ENCODE data around the gene GLO1. TPM values are rescaled to one million over a fixed set of nuclear protein-coding genes. Genes with fewer than 3 reads are reported as not detected.

The GLO1 gene
- total and polyA plus RNA-seq, 5 donors from 2014 or later, result 22.1 to 100 (median 84.0) TPM

GRCh38 chr6:38640216-38640909 lies 62.6 kb downstream of the GLO1 start:
- ATAC-seq (ENCODE audit: low read depth in 2 of 2), result peak in 1 of 2 donors; percentile 0
- peaks cover 23 to 59% (median 48%) of the 10 kb centered on the region in 4 donors for H3K4me1 Mint-ChIP-seq
- no peaks in the 10 kb centered on the region for H3K9me3 ChIP-seq (ENCODE audit: control insufficient read depth in 2 of 2, low read length in 2 of 2)
- H3K4me3 Mint-ChIP-seq, result peak overlapping the region; percentile 86 to 97 (median 92)
- no peaks in the 10 kb centered on the region for H3K36me3 ChIP-seq (ENCODE audit: control insufficient read depth, insufficient read depth, low read length)
- no peak for DNase-seq
- H3K9me3 Mint-ChIP-seq, result no peaks in the 10 kb centered on the region
- no peaks in the 10 kb centered on the region for H3K36me3 Mint-ChIP-seq
- no peaks in the 10 kb centered on the region for H3K27me3 Mint-ChIP-seq
- peak overlapping the region; percentile 88 for H3K4me3 ChIP-seq (ENCODE audit: low read depth, low read length)
- peaks cover 26% of the 10 kb centered on the region for H3K4me1 ChIP-seq (ENCODE audit: control insufficient read depth, insufficient read depth, low read length, poor library complexity, severe bottlenecking)
- H3K27ac Mint-ChIP-seq, result peak overlapping the region; percentile 80 to 98 (median 93)
- H3K27ac ChIP-seq (ENCODE audit: insufficient read depth, low read length, poor library complexity, severe bottlenecking), result peak overlapping the region; percentile 97
- H3K27me3 ChIP-seq (ENCODE audit: control insufficient read depth, insufficient read depth, low read length), result no peaks in the 10 kb centered on the region

GRCh38 chr6:38639498-38640215 lies 63.3 kb downstream of the GLO1 start, which contains the start of gene BTBD9:
TSS of gene BTBD9 (minus strand) at chr6:38639929.
- no peaks in the 10 kb centered on the region for H3K27me3 ChIP-seq (ENCODE audit: control insufficient read depth, insufficient read depth, low read length)
- peak within 1 kb of the TSS; percentile 97 for H3K27ac ChIP-seq (ENCODE audit: insufficient read depth, low read length, poor library complexity, severe bottlenecking)
- Mint-ChIP-seq H3K4me1 (peaks cover 24 to 61% (median 51%) of the 10 kb centered on the region in 4 donors), H3K27me3 (no peaks in the 10 kb centered on the region), H3K27ac (peak within 1 kb of the TSS; percentile 89 to 98 (median 93)), H3K4me3 (peak within 1 kb of the TSS; percentile 86 to 97 (median 92)), H3K9me3 (no peaks in the 10 kb centered on the region), H3K36me3 (no peaks in the 10 kb centered on the region)
- peak; percentile 80 to 93 (median 90) for DNase-seq
- H3K4me3 ChIP-seq (ENCODE audit: low read depth, low read length), result peak within 1 kb of the TSS; percentile 88
- no peaks in the 10 kb centered on the region for H3K9me3 ChIP-seq (ENCODE audit: control insufficient read depth in 2 of 2, low read length in 2 of 2)
- peaks cover 33% of the 10 kb centered on the region for H3K4me1 ChIP-seq (ENCODE audit: control insufficient read depth, insufficient read depth, low read length, poor library complexity, severe bottlenecking)
- H3K36me3 ChIP-seq (ENCODE audit: control insufficient read depth, insufficient read depth, low read length), result no peaks in the 10 kb centered on the region
- ATAC-seq (ENCODE audit: low read depth in 2 of 2), result peak; percentile 88

GRCh38 chr6:38638941-38639497 lies 63.9 kb downstream of the GLO1 start:
- H3K27ac Mint-ChIP-seq, result peak overlapping the region; percentile 89 to 98 (median 93)
- DNase-seq (peak; percentile 43 to 73 (median 72)), ATAC-seq (ENCODE audit: low read depth in 2 of 2) (peak; percentile 63 to 67)
- no peaks in the 10 kb centered on the region for H3K9me3 Mint-ChIP-seq
- peak overlapping the region; percentile 97 for H3K27ac ChIP-seq (ENCODE audit: insufficient read depth, low read length, poor library complexity, severe bottlenecking)
- no peaks in the 10 kb centered on the region for H3K9me3 ChIP-seq (ENCODE audit: control insufficient read depth in 2 of 2, low read length in 2 of 2)
- H3K4me3 ChIP-seq (ENCODE audit: low read depth, low read length), result peak overlapping the region; percentile 80
- H3K4me1 Mint-ChIP-seq, result peaks cover 30 to 67% (median 56%) of the 10 kb centered on the region in 4 donors
- H3K4me1 ChIP-seq (ENCODE audit: control insufficient read depth, insufficient read depth, low read length, poor library complexity, severe bottlenecking), result peaks cover 36% of the 10 kb centered on the region
- no peaks in the 10 kb centered on the region for H3K36me3 Mint-ChIP-seq
- H3K27me3 Mint-ChIP-seq, result no peaks in the 10 kb centered on the region
- no peaks in the 10 kb centered on the region for H3K36me3 ChIP-seq (ENCODE audit: control insufficient read depth, insufficient read depth, low read length)
- H3K27me3 ChIP-seq (ENCODE audit: control insufficient read depth, insufficient read depth, low read length), result no peaks in the 10 kb centered on the region
- H3K4me3 Mint-ChIP-seq, result peak overlapping the region; percentile 86 to 96 (median 92)

- Mint-ChIP-seq H3K27ac (peak overlapping the region in 2 of 3 donors; percentile 42 to 93), H3K9me3 (no peaks in the 10 kb centered on the region), H3K4me1 (peaks cover 34 to 75% (median 64%) of the 10 kb centered on the region in 4 donors), H3K4me3 (peak overlapping the region in 2 of 4 donors; percentile 86 to 96), H3K27me3 (no peaks in the 10 kb centered on the region), H3K36me3 (no peaks in the 10 kb centered on the region)
- no peak for DNase-seq
- Histone ChIP-seq H3K4me3 (ENCODE audit: low read depth, low read length) (peak overlapping the region; percentile 80), H3K4me1 (ENCODE audit: control insufficient read depth, insufficient read depth, low read length, poor library complexity, severe bottlenecking) (peaks cover 36% of the 10 kb centered on the region), H3K27me3 (ENCODE audit: control insufficient read depth, insufficient read depth, low read length) (no peaks in the 10 kb centered on the region), H3K36me3 (ENCODE audit: control insufficient read depth, insufficient read depth, low read length) (no peaks in the 10 kb centered on the region), H3K9me3 (ENCODE audit: control insufficient read depth in 2 of 2, low read length in 2 of 2) (no peaks in the 10 kb centered on the region), H3K27ac (ENCODE audit: insufficient read depth, low read length, poor library complexity, severe bottlenecking) (peak overlapping the region; percentile 97)
- no peak for ATAC-seq (ENCODE audit: low read depth in 2 of 2)
Observed at GRCh38 chr6:38637756-38638155, 65.2 kb downstream of the GLO1 start.

DNA sequence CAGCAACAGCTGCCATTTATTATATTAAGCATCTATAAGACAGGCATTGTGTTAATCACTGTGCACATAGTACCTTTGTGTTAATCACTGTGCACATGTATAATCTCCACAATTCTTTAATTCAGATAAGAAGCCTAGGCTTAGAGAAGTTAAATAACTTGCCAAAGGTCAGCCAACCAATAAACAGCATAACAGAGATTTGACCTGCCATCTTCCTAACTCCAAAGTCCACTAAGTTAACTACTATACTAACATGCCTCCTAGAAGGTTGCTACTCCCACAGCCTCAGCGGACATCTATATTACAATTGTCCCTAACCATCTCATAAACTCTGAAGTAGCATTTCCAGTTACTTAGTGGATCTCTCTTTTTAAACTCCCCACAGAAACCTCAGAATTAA lies 66.9 kb downstream of the GLO1 start:
- no peaks in the 10 kb centered on the region for H3K36me3 Mint-ChIP-seq

DNA sequence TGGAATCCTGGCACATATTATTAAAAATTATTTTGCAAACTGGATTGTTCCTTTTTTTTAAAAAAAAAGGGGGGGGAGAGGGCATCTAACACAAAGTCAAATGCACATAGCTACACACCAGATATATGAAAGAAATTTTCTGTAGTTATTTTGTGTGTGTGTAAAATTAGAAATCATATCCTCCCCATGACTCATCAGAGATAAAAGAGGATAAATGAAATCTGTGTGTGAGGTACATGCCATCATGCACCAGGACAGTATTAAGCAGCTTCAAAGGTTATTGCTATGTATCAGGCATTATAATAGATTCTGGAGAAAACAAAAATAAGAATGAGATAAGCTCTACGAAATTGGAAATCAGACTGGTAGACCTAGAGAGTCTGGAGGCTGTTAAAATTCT lies 68.4 kb downstream of the GLO1 start:
- H3K9me3 ChIP-seq (ENCODE audit: control insufficient read depth in 2 of 2, low read length in 2 of 2), result no peaks in the 10 kb centered on the region
- H3K27ac ChIP-seq (ENCODE audit: insufficient read depth, low read length, poor library complexity, severe bottlenecking), result no peak overlapping the region
- ATAC-seq (ENCODE audit: low read depth in 2 of 2), result no peak
- Mint-ChIP-seq H3K36me3 (no peaks in the 10 kb centered on the region), H3K4me3 (no peak overlapping the region), H3K27ac (no peak overlapping the region), H3K27me3 (no peaks in the 10 kb centered on the region), H3K4me1 (peaks cover 39 to 60% (median 53%) of the 10 kb centered on the region in 4 donors), H3K9me3 (peaks cover 0 to 1% (median 0%) of the 10 kb centered on the region in 7 donors)
- H3K4me1 ChIP-seq (ENCODE audit: control insufficient read depth, insufficient read depth, low read length, poor library complexity, severe bottlenecking), result peaks cover 23% of the 10 kb centered on the region
- no peak for DNase-seq
- H3K4me3 ChIP-seq (ENCODE audit: low read depth, low read length), result no peak overlapping the region
- H3K36me3 ChIP-seq (ENCODE audit: control insufficient read depth, insufficient read depth, low read length), result no peaks in the 10 kb centered on the region
- no peaks in the 10 kb centered on the region for H3K27me3 ChIP-seq (ENCODE audit: control insufficient read depth, insufficient read depth, low read length)

More for the DNA sequence above, 66.9 kb downstream of the GLO1 start:
- Mint-ChIP-seq H3K4me1 (peaks cover 35 to 66% (median 57%) of the 10 kb centered on the region in 4 donors), H3K4me3 (no peak overlapping the region), H3K27ac (peak overlapping the region in 1 of 3 donors; percentile 29), H3K27me3 (no peaks in the 10 kb centered on the region), H3K9me3 (peaks cover 0 to 1% (median 0%) of the 10 kb centered on the region in 7 donors)
- no peak overlapping the region for H3K27ac ChIP-seq (ENCODE audit: insufficient read depth, low read length, poor library complexity, severe bottlenecking)
- ATAC-seq (ENCODE audit: low read depth in 2 of 2), result no peak
- peaks cover 35% of the 10 kb centered on the region for H3K4me1 ChIP-seq (ENCODE audit: control insufficient read depth, insufficient read depth, low read length, poor library complexity, severe bottlenecking)
- no peaks in the 10 kb centered on the region for H3K9me3 ChIP-seq (ENCODE audit: control insufficient read depth in 2 of 2, low read length in 2 of 2)
- H3K36me3 ChIP-seq (ENCODE audit: control insufficient read depth, insufficient read depth, low read length), result no peaks in the 10 kb centered on the region
- no peaks in the 10 kb centered on the region for H3K27me3 ChIP-seq (ENCODE audit: control insufficient read depth, insufficient read depth, low read length)
- H3K4me3 ChIP-seq (ENCODE audit: low read depth, low read length), result no peak overlapping the region
- no peak for DNase-seq

- Mint-ChIP-seq H3K4me1 (peaks cover 43 to 60% (median 49%) of the 10 kb centered on the region in 4 donors), H3K36me3 (peaks cover 3% of the 10 kb centered on the region), H3K27me3 (no peaks in the 10 kb centered on the region), H3K9me3 (peaks cover 0 to 1% (median 0%) of the 10 kb centered on the region in 7 donors), H3K4me3 (no peak overlapping the region), H3K27ac (no peak overlapping the region)
- H3K27ac ChIP-seq (ENCODE audit: insufficient read depth, low read length, poor library complexity, severe bottlenecking), result no peak overlapping the region
- H3K27me3 ChIP-seq (ENCODE audit: control insufficient read depth, insufficient read depth, low read length), result no peaks in the 10 kb centered on the region
- no peak for DNase-seq
- H3K4me3 ChIP-seq (ENCODE audit: low read depth, low read length), result no peak overlapping the region
- no peaks in the 10 kb centered on the region for H3K9me3 ChIP-seq (ENCODE audit: control insufficient read depth in 2 of 2, low read length in 2 of 2)
- H3K4me1 ChIP-seq (ENCODE audit: control insufficient read depth, insufficient read depth, low read length, poor library complexity, severe bottlenecking), result peaks cover 12% of the 10 kb centered on the region
- no peaks in the 10 kb centered on the region for H3K36me3 ChIP-seq (ENCODE audit: control insufficient read depth, insufficient read depth, low read length)
- no peak for ATAC-seq (ENCODE audit: low read depth in 2 of 2)
Observed at GRCh38 chr6:38632490-38632889, 70.5 kb downstream of the GLO1 start.
